ENCODE measurements around the gene SPHK2.
A peak's percentile ranks its signal among the peaks of the same experiment; 100 is the strongest.

The SPHK2 gene

DNA sequence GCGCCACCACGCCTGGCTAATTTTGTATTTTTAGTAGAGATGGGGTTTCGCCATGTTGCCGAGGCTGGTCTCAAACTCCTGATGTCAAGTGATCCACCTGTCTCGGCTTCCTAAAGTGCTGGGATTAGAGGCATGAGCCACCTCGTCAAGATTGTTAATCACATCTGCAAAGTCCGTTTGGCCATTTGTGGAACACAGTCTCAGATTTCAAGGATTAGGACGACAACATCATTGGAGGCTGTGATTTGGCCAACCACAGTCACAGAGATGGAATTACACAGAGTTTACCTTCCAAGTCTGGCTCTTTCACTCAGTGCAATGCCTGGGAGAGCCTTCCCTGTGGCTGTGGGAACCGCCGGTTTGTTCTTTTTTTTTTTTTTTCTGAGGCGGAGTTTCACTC lies 49.5 kb upstream of the SPHK2 start:
- no peak overlapping the region for H3K27ac ChIP-seq (ENCODE audit: extremely low read depth, low read depth, low read length)
- H3K4me3 ChIP-seq (ENCODE audit: low read depth, low read length) = no peak overlapping the region
- ChIA-PET POLR2A (interaction anchor here (0.7 kb wide), 1 partner anchor 39 kb away, joined by 3 read pairs; no protein-coding TSS in a partner anchor), CTCF (interaction anchor here (1.1 kb wide), 1 partner anchor 19 kb away, joined by 3 read pairs; no protein-coding TSS in a partner anchor)
- no peaks in the 10 kb centered on the region for H3K36me3 ChIP-seq (ENCODE audit: control insufficient read depth in 2 of 2, insufficient read depth in 1 of 2, low read length in 2 of 2)
- H3K9me3 ChIP-seq (ENCODE audit: control insufficient read depth, insufficient read depth, low read depth, low read length) = no peaks in the 10 kb centered on the region
- H3K4me1 ChIP-seq (ENCODE audit: control insufficient read depth, insufficient read depth, low read length) = peaks cover 11% of the 10 kb centered on the region
- TF ChIP-seq ZNF548 (tag by site-specific recombination; IDR thresholded peaks at IDR 0.05) (no peak), ZNF132 (tag by site-specific recombination; IDR thresholded peaks at IDR 0.05; ENCODE audit: borderline replicate concordance) (no peak), KLF16 (tag by site-specific recombination; IDR thresholded peaks at IDR 0.05) (no peak), GFI1B (tag by site-specific recombination; IDR thresholded peaks at IDR 0.05) (peak; percentile 91), ZNF140 (tag by site-specific recombination; IDR thresholded peaks at IDR 0.05) (no peak), ZNF843 (tag by site-specific recombination; IDR thresholded peaks at IDR 0.05) (0 out of 2 replicates have a peak, but pooled peaks have one; percentile 21), ZNF561 (tag by site-specific recombination; IDR thresholded peaks at IDR 0.05; ENCODE audit: borderline replicate concordance) (no peak), ZNF335 (tag by site-specific recombination; conservative IDR thresholded peaks at IDR 0.05) (0 out of 2 replicates have a peak, but pooled peaks have one; percentile 18), ZXDB (tag by site-specific recombination; IDR thresholded peaks at IDR 0.05) (0 out of 2 replicates have a peak, but pooled peaks have one; percentile 43), SP7 (tag by site-specific recombination; IDR thresholded peaks at IDR 0.05) (peak; percentile 80), ZBTB17 (tag by site-specific recombination; IDR thresholded peaks at IDR 0.05) (peak; percentile 81), OSR2 (tag by site-specific recombination; IDR thresholded peaks at IDR 0.05) (peak; percentile 43; the same call in 1 of the 2 replicates), ZNF2 (tag by site-specific recombination; IDR thresholded peaks at IDR 0.05) (no peak), MZF1 (tag by site-specific recombination; IDR thresholded peaks at IDR 0.05; ENCODE audit: borderline replicate concordance) (no peak), ZNF600 (tag by site-specific recombination; IDR thresholded peaks at IDR 0.05) (peak; percentile 43; the same call in 1 of the 2 replicates), MEIS1 (CRISPR knock-in tag; IDR thresholded peaks at IDR 0.05; ENCODE audit: borderline replicate concordance) (no peak), ZNF664 (tag by site-specific recombination; IDR thresholded peaks at IDR 0.05) (no peak), ZBTB8A (tag by site-specific recombination; IDR thresholded peaks at IDR 0.05) (no peak), ZNF513 (tag by site-specific recombination; IDR thresholded peaks at IDR 0.05) (no peak), HOXC10 (CRISPR knock-in tag; IDR thresholded peaks at IDR 0.05) (no peak), ZNF184 (tag by site-specific recombination; IDR thresholded peaks at IDR 0.05) (no peak), ZNF792 (tag by site-specific recombination; IDR thresholded peaks at IDR 0.05) (no peak), TRIM28 (IDR thresholded peaks at IDR 0.05; ENCODE audit: borderline replicate concordance, low read length) (no peak)
- TF ChIP-seq, protein P1, sequence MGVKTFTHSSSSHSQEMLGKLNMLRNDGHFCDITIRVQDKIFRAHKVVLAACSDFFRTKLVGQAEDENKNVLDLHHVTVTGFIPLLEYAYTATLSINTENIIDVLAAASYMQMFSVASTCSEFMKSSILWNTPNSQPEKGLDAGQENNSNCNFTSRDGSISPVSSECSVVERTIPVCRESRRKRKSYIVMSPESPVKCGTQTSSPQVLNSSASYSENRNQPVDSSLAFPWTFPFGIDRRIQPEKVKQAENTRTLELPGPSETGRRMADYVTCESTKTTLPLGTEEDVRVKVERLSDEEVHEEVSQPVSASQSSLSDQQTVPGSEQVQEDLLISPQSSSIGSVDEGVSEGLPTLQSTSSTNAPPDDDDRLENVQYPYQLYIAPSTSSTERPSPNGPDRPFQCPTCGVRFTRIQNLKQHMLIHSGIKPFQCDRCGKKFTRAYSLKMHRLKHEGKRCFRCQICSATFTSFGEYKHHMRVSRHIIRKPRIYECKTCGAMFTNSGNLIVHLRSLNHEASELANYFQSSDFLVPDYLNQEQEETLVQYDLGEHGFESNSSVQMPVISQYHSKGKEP (tag by site-specific recombination; IDR thresholded peaks at IDR 0.05) = 0 out of 2 replicates have a peak, but pooled peaks have one; percentile 16
- TF ChIP-seq, protein P2, sequence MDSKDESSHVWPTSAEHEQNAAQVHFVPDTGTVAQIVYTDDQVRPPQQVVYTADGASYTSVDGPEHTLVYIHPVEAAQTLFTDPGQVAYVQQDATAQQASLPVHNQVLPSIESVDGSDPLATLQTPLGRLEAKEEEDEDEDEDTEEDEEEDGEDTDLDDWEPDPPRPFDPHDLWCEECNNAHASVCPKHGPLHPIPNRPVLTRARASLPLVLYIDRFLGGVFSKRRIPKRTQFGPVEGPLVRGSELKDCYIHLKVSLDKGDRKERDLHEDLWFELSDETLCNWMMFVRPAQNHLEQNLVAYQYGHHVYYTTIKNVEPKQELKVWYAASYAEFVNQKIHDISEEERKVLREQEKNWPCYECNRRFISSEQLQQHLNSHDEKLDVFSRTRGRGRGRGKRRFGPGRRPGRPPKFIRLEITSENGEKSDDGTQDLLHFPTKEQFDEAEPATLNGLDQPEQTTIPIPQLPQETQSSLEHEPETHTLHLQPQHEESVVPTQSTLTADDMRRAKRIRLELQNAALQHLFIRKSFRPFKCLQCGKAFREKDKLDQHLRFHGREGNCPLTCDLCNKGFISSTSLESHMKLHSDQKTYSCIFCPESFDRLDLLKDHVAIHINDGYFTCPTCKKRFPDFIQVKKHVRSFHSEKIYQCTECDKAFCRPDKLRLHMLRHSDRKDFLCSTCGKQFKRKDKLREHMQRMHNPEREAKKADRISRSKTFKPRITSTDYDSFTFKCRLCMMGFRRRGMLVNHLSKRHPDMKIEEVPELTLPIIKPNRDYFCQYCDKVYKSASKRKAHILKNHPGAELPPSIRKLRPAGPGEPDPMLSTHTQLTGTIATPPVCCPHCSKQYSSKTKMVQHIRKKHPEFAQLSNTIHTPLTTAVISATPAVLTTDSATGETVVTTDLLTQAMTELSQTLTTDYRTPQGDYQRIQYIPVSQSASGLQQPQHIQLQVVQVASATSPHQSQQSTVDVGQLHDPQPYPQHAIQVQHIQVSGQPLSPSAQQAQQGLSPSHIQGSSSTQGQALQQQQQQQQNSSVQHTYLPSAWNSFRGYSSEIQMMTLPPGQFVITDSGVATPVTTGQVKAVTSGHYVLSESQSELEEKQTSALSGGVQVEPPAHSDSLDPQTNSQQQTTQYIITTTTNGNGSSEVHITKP (tag by site-specific recombination; IDR thresholded peaks at IDR 0.05) = peak; percentile 59
- TF ChIP-seq, protein P3, sequence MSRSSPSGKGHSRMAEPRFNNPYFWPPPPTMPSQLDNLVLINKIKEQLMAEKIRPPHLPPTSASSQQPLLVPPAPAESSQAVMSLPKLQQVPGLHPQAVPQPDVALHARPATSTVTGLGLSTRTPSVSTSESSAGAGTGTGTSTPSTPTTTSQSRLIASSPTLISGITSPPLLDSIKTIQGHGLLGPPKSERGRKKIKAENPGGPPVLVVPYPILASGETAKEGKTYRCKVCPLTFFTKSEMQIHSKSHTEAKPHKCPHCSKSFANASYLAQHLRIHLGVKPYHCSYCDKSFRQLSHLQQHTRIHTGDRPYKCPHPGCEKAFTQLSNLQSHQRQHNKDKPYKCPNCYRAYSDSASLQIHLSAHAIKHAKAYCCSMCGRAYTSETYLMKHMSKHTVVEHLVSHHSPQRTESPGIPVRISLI (tag by site-specific recombination; IDR thresholded peaks at IDR 0.05) = no peak
- TF ChIP-seq, protein P4, sequence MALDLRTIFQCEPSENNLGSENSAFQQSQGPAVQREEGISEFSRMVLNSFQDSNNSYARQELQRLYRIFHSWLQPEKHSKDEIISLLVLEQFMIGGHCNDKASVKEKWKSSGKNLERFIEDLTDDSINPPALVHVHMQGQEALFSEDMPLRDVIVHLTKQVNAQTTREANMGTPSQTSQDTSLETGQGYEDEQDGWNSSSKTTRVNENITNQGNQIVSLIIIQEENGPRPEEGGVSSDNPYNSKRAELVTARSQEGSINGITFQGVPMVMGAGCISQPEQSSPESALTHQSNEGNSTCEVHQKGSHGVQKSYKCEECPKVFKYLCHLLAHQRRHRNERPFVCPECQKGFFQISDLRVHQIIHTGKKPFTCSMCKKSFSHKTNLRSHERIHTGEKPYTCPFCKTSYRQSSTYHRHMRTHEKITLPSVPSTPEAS (tag by site-specific recombination; IDR thresholded peaks at IDR 0.05) = no peak

Data from HEK293 (cell line).